HepG2 (cell line): ENCODE results near the gene PARN. TPM values are rescaled to one million over a fixed set of nuclear protein-coding genes. Genes with fewer than 3 reads are reported as not detected.

Experiments used
- ATAD3A ChIP-seq: sonication (generic); formaldehyde crosslinking; IDR thresholded peaks from 2 replicates; pipeline ENCODE4 v1.4.0; 2020; ENCODE audit warnings: missing genetic modification reagents
- DDIT3 ChIP-seq: sonication (generic); formaldehyde crosslinking; IDR thresholded peaks from 2 replicates; pipeline ENCODE4 v1.4.0; 2020; ENCODE audit warnings: mild to moderate bottlenecking, missing genetic modification reagents
- FOXM1 ChIP-seq: sonication (generic); formaldehyde crosslinking; IDR thresholded peaks from 2 replicates; pipeline ENCODE4 v1.5.0; 2020; ENCODE audit warnings: missing genetic modification reagents
- GFI1 ChIP-seq: sonication (generic); formaldehyde crosslinking; IDR thresholded peaks from 2 replicates; pipeline ENCODE4 v1.5.0; 2020; ENCODE audit warnings: missing genetic modification reagents, mild to moderate bottlenecking, borderline replicate concordance
- GMEB2 ChIP-seq: IDR thresholded peaks from 2 replicates; pipeline ENCODE4 v1.6.1; 2016; ENCODE audit warnings: missing biosample characterization, missing genetic modification reagents, low read depth
- HNF1B ChIP-seq: sonication (generic); formaldehyde crosslinking; IDR thresholded peaks from 2 replicates; pipeline ENCODE4 v1.5.1; 2020; ENCODE audit warnings: mild to moderate bottlenecking, moderate library complexity, missing genetic modification reagents
- IKZF5 ChIP-seq: IDR thresholded peaks from 2 replicates; pipeline ENCODE4 v1.6.1; 2018; ENCODE audit warnings: missing genetic modification reagents, mild to moderate bottlenecking, missing compliant biosample characterization
- MEIS1 ChIP-seq: sonication (generic); formaldehyde crosslinking; IDR thresholded peaks from 2 replicates; pipeline ENCODE4 v1.9.0; 2021; ENCODE audit warnings: mild to moderate bottlenecking, missing genetic modification reagents, moderate library complexity, borderline replicate concordance
- MNT ChIP-seq: fragments of 450-650 bp; IDR thresholded peaks from 2 replicates; pipeline ENCODE4 v1.6.1; 2016
- PITX1 ChIP-seq: sonication (generic); formaldehyde crosslinking; IDR thresholded peaks from 2 replicates; pipeline ENCODE4 v1.5.1; 2020; ENCODE audit warnings: mild to moderate bottlenecking, missing genetic modification reagents
- SMAD3 ChIP-seq: sonication (generic); formaldehyde crosslinking; IDR thresholded peaks from 2 replicates; pipeline ENCODE4 v1.4.0; 2020; ENCODE audit warnings: missing genetic modification reagents
- SNRNP70 ChIP-seq: fragments of 200-400 bp; formaldehyde crosslinking; IDR thresholded peaks from 2 replicates; pipeline ENCODE4 v1.6.1; 2017; ENCODE audit warnings: mild to moderate bottlenecking, low read depth, low read length, moderate library complexity
- SRSF9 ChIP-seq: fragments of 200-400 bp; formaldehyde crosslinking; IDR thresholded peaks from 2 replicates; pipeline ENCODE4 v1.6.1; 2018; ENCODE audit warnings: borderline replicate concordance, mild to moderate bottlenecking, low read depth, low read length; ENCODE audit not compliant: insufficient read depth, poor library complexity, severe bottlenecking
- ZNF138 ChIP-seq: sonication (generic); formaldehyde crosslinking; IDR thresholded peaks from 2 replicates; pipeline ENCODE4 v1.5.0; 2020; ENCODE audit warnings: mild to moderate bottlenecking, low read depth, missing genetic modification reagents
- ZNF282 ChIP-seq: fragments of 450-650 bp; IDR thresholded peaks from 2 replicates; pipeline ENCODE4 v1.6.1; 2018; ENCODE audit not compliant: partially characterized antibody
- ZNF549 ChIP-seq: sonication (generic); formaldehyde crosslinking; IDR thresholded peaks from 2 replicates; pipeline ENCODE4 v1.5.0; 2020; ENCODE audit warnings: missing genetic modification reagents
- ZNF800 ChIP-seq: sonication (generic); formaldehyde crosslinking; IDR thresholded peaks from 2 replicates; pipeline ENCODE4 v1.4.0; 2020; ENCODE audit warnings: missing genetic modification reagents
- ZNF878 ChIP-seq: sonication (generic); formaldehyde crosslinking; IDR thresholded peaks from 2 replicates; pipeline ENCODE4 v1.8.1; 2023; ENCODE audit warnings: mild to moderate bottlenecking, missing genetic modification reagents, moderate library complexity
- ZSCAN9 ChIP-seq: IDR thresholded peaks from 2 replicates; pipeline ENCODE4 v1.6.1; 2016; ENCODE audit warnings: borderline replicate concordance
- polyA plus RNA-seq, 8 experiments: library from polyadenylated mRNA; depleted of rRNA in 3 of 8; stranded (reverse) in 7 of 8; unstranded in 1 of 8; fragments of >200 nt; fragmentation: Illumina TruSeq in 4 of 8; extraction: Trizol in 4 of 8; gene quantifications; 2 replicates each; pipeline versions ENCODE4 v1.2.1 to v1.2.3, GENCODE V29; 2011 to 2016; ENCODE audit warnings: low read depth in 4 of 8, missing spikeins in 1 of 8, mixed read lengths in 1 of 8; ENCODE audit not compliant: insufficient read depth in 1 of 8
- total RNA-seq, 5 experiments: library from RNA; depleted of rRNA; stranded (reverse); fragments of >200 nt; fragmentation: Illumina TruSeq; extraction: Trizol; gene quantifications; 2 replicates each; pipeline ENCODE4 v1.2.3, GENCODE V29; 2016; ENCODE audit warnings: low read depth in 1 of 5

PARN gene
- total and polyA plus RNA-seq, 2 of the 13 experiments (the other 11 are each of a cell fraction or from before 2014, with no cell fraction given), result 13.3 to 47.6 TPM

GRCh38 chr16:14497245-14498082, 132.6 kb downstream of the PARN start (continued):
- TF ChIP-seq HNF1B (peak; percentile 7; the same call in 1 of the 2 replicates), ZNF878 (CRISPR knock-in tag) (0 out of 2 replicates have a peak, but pooled peaks have one; percentile 6), SNRNP70 (no peak), IKZF5 (CRISPR knock-in tag) (no peak), ZNF800 (CRISPR knock-in tag) (no peak; the same call in 1 of the 2 replicates), SMAD3 (CRISPR knock-in tag) (0 out of 2 replicates have a peak, but pooled peaks have one; percentile 13), FOXM1 (CRISPR knock-in tag) (no peak), DDIT3 (no peak), GFI1 (CRISPR knock-in tag) (no peak), ATAD3A (CRISPR knock-in tag) (no peak), PITX1 (peak; percentile 56), ZNF138 (no peak), SRSF9 (no peak), MNT (no peak), GMEB2 (no peak), ZSCAN9 (CRISPR knock-in tag) (no peak), MEIS1 (CRISPR knock-in tag) (0 out of 2 replicates have a peak, but pooled peaks have one; percentile 79), ZNF282 (no peak), ZNF549 (CRISPR knock-in tag) (no peak)
